C4-2B (cell line): ENCODE results near the gene SORL1.
"Not testable (repeated sequence)": the region's sequence is repeated elsewhere in the genome, so short reads cannot be mapped to it uniquely, and the experiment has no call there.

Experiments used
- H3K27ac ChIP-seq: fragments of 450-650 bp; 2 replicates; pipeline ENCODE4 v1.5.1; 2017
- CTCF ChIP-seq: fragments of 450-650 bp; conservative IDR thresholded peaks from 2 replicates; pipeline ENCODE4 v1.5.1; 2017; ENCODE audit warnings: mild to moderate bottlenecking
- ZFX ChIP-seq: fragments of 450-650 bp; IDR thresholded peaks from 2 replicates; pipeline ENCODE4 v1.6.1; 2017

SORL1 gene

DNA sequence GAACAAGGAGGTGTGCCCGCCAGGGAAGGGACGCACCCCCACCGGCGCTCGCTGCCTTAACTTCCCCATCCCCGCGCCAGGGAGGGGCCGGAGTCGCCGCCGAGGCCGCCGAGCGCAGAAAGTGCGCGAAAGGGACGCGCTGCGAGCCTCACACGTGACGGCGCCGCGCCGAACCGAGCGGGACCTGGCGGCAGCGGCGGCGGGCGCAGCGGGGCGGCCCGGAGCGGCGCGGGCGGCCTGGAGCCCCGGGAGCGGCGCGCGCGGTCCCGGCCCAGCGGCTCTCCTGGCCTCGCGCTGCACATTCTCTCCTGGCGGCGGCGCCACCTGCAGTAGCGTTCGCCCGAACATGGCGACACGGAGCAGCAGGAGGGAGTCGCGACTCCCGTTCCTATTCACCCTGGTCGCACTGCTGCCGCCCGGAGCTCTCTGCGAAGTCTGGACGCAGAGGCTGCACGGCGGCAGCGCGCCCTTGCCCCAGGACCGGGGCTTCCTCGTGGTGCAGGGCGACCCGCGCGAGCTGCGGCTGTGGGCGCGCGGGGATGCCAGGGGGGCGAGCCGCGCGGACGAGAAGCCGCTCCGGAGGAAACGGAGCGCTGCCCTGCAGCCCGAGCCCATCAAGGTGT is at the start of gene SORL1:
Gene SORL1, plus strand, starts transcription at position 329 of the 623 bp plus-strand sequence. Its CDS starts 18 bp downstream, at position 347.
- peak within 1 kb of the TSS; percentile 72 for H3K27ac ChIP-seq
- peak; percentile 42 for TF ChIP-seq ZFX
- peak; percentile 93 for TF ChIP-seq CTCF

GRCh38 chr11:121405646-121406045 is 46.5 kb upstream of the SORL1 start:
- no peak overlapping the region for H3K27ac ChIP-seq
- TF ChIP-seq ZFX, result no peak
- TF ChIP-seq CTCF, result no peak

DNA sequence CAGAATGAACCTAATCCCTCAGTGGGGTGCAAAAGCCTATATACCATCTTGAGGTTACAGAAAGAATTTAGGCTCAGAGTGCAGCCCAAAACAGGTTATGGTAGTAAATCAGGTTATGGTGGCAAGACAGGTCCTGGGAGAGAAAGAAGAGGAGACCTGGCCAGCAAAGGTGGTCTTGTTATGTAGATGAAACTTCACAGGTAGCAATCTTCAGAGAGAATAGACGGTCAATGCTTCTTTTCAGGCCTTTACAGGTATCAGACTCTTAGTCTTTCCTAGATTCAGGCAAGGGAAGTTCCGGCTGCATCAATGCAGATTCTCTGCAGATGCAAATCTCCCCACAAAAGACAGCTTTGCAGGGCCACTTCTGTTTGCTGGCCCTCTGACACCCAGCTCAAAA is 45.8 kb upstream of the SORL1 start:
- TF ChIP-seq ZFX, result no peak
- no peak for TF ChIP-seq CTCF
- H3K27ac ChIP-seq, result no peak overlapping the region

- no peak overlapping the region for H3K27ac ChIP-seq
Observed at GRCh38 chr11:121408830-121409229, 43.3 kb upstream of the SORL1 start.

DNA sequence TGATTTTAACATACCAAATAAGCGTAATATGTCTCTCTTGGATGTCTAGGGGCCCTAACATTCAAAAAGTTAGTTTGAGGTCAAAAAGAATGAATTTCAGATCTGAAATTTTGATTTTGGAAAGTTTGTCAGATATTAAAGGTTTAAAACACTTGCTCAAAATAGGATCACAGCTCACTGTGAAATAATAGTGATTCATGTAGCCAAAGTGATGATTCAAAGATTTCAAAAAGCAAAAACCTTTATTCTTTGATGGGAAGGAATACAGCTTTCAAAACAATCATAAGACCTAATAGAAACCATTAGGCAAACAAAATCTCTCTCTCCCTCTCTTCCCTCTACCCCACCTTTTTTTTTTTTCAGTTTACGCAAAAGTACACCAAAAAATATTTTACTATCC is 42.1 kb upstream of the SORL1 start:
- H3K27ac ChIP-seq, result not testable (repeated sequence)

More at GRCh38 chr11:121408830-121409229, 43.3 kb upstream of the SORL1 start:
- TF ChIP-seq CTCF (no peak), ZFX (no peak)

DNA sequence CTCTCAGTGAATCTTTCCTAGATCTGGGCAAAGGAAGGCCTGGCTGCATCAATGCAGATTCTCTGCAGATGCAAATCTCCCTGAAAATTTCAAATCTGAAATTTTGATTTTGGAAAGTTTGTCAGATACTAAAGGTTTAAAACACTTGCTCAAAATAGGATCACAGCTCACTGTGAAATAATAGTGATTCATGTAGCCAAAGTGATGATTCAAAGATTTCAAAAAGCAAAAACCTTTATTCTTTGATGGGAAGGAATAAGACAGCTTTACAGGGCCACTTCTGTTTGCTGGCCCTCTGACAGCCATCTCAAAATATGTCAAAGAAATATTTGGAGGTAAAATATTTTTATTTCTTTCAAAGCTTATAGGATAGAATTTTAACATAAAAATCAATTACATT is 40.8 kb upstream of the SORL1 start:
- not testable (repeated sequence) for H3K27ac ChIP-seq

GRCh38 chr11:121412000-121412587 is 40.0 kb upstream of the SORL1 start:
- TF ChIP-seq ZFX, result no peak
- no peak for TF ChIP-seq CTCF
- no peak overlapping the region for H3K27ac ChIP-seq

DNA sequence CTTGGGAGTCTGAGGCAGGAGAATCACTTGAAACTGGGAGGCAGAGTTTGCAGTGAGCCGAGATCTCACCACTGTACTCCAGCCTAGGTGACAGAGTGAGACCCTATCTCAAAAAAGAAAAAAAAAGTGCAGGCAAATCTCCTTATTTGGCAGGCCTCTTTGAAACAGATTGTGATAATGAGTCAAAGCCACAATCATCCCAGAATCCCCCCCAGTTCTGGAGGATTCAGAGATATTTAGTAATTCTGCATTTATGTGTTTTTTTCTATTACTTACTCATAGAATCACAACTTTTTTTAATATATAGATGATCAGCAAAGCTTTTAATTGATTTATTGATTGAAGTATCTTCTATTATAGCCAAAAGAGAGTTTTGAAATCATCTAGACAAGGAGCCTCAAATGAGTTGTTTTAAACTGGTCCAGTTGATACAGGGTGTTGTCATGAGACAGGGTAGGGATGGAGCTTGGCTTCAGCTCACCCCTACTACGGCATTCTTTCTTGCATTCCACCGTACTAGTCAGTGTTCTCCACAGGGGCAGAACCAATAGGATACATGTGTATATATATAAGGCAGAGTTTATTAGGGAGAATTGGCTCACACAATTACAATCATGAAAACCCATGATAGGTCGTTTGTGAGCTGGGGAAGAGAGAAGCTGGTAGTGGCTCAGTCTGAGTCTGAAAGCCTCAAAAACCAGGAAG is 39.3 kb upstream of the SORL1 start:
- TF ChIP-seq ZFX, result no peak
- TF ChIP-seq CTCF, result no peak
- no peak overlapping the region for H3K27ac ChIP-seq
